ENCODE data around the gene SEMA3A. TPM values are rescaled to one million over a fixed set of nuclear protein-coding genes. Genes with fewer than 3 reads are reported as not detected.

The SEMA3A gene
- total and polyA plus RNA-seq, 2 of the 13 experiments (the other 11 are each of a cell fraction or from before 2014, with no cell fraction given): 0.29 to 1.2 TPM

- in situ Hi-C loops (cut with HindIII; ENCODE audit: extremely low pct_ligation_motif_present, low pct_unique_long_range_greater_than_20kb) (no loop called here), intact Hi-C loops (cut with micrococcal nuclease; ENCODE audit: unreplicated experiment) (no loop called here)
- ATAC-seq (no peak), FAIRE-seq (no peak), DNase-seq (ENCODE audit: low spot score) (no peak)
- no peak overlapping the region for H3K9ac ChIP-seq (ENCODE audit: insufficient read depth, low read depth, low read length)
- no peak overlapping the region for H2AFZ ChIP-seq (ENCODE audit: low read length)
- no peak overlapping the region for H3K4me3 ChIP-seq (replicated peaks in 1 of 3; ENCODE audit: insufficient read depth in 1 of 3, low read depth in 2 of 3, low read length in 3 of 3)
- no peaks in the 10 kb centered on the region for H3K27me3 ChIP-seq (ENCODE audit: control insufficient read depth in 1 of 2, insufficient read depth in 2 of 2, low read length in 2 of 2)
- no TSS peak for BruUV-seq (replicated peaks)
- CTCF ChIA-PET (ENCODE audit: low intra/inter-chr PET ratio, low total read pairs): no interaction called here
- 18% methylated on average over 2 of the region's 2 CpGs for WGBS (ENCODE audit: low lambda C conversion rate)
- no peaks in the 10 kb centered on the region for H3K9me3 ChIP-seq (ENCODE audit: low read length)
- H3K27ac ChIP-seq (ENCODE audit: extremely low read length, insufficient read depth, low read length): no peak overlapping the region
- H3K4me2 ChIP-seq (ENCODE audit: low read depth, low read length): no peak overlapping the region
- TF ChIP-seq REXO4 (CRISPR knock-in tag; IDR thresholded peaks at IDR 0.05; ENCODE audit: borderline replicate concordance): no peak
- no peak for TF ChIP-seq NR2F1 (CRISPR knock-in tag; IDR thresholded peaks at IDR 0.05)
- no peak for TF ChIP-seq HNF1A (IDR thresholded peaks at IDR 0.05; ENCODE audit: low read depth)
- TF ChIP-seq HNF1A (CRISPR knock-in tag; IDR thresholded peaks at IDR 0.05; ENCODE audit: borderline replicate concordance): no peak
- no peak for TF ChIP-seq FOXO4 (CRISPR knock-in tag; conservative IDR thresholded peaks at IDR 0.05)
- TF ChIP-seq ZNF619 (CRISPR knock-in tag; IDR thresholded peaks at IDR 0.05): no peak
- no peak for TF ChIP-seq ZNF800 (CRISPR knock-in tag; IDR thresholded peaks at IDR 0.05)
- no peak for TF ChIP-seq ZNF501 (CRISPR knock-in tag; IDR thresholded peaks at IDR 0.05)
- no peak for TF ChIP-seq AGO2 (optimal IDR thresholded peaks at IDR 0.05; ENCODE audit: low read depth, low read length)
- TF ChIP-seq ZNF121 (CRISPR knock-in tag; IDR thresholded peaks at IDR 0.05): no peak
- TF ChIP-seq CREBL2 (CRISPR knock-in tag; IDR thresholded peaks at IDR 0.05; ENCODE audit: borderline replicate concordance): no peak
- no peak for TF ChIP-seq HNF1B (CRISPR knock-in tag; IDR thresholded peaks at IDR 0.05)
- TF ChIP-seq ZNF772 (CRISPR knock-in tag; IDR thresholded peaks at IDR 0.05): no peak
- H3K4me1 ChIP-seq (ENCODE audit: insufficient read depth, low read length): no peaks in the 10 kb centered on the region
- H3K79me2 ChIP-seq (ENCODE audit: insufficient read depth, low read length): no peaks in the 10 kb centered on the region
- POLR2A ChIA-PET: no interaction called here
- H3K36me3 ChIP-seq (replicated peaks in 1 of 2; ENCODE audit: control insufficient read depth in 1 of 2, insufficient read depth in 2 of 2, low read length in 2 of 2): no peaks in the 10 kb centered on the region
- H4K20me1 ChIP-seq (ENCODE audit: insufficient read depth, low read length): no peaks in the 10 kb centered on the region
These were observed 81.3 kb downstream of the SEMA3A start for GRCh38 chr7:84113286-84113685.
